ENCODE results near the gene SLC30A4.

SLC30A4 gene

GRCh38 chr15:45451265-45451664 lies 71.3 kb downstream of the SLC30A4 start:
- no peak for DNase-seq (ENCODE audit: low spot score)
- Histone ChIP-seq H3K27ac (no peak overlapping the region), H3K4me3 (no peak overlapping the region)
- TF ChIP-seq, protein P1, sequence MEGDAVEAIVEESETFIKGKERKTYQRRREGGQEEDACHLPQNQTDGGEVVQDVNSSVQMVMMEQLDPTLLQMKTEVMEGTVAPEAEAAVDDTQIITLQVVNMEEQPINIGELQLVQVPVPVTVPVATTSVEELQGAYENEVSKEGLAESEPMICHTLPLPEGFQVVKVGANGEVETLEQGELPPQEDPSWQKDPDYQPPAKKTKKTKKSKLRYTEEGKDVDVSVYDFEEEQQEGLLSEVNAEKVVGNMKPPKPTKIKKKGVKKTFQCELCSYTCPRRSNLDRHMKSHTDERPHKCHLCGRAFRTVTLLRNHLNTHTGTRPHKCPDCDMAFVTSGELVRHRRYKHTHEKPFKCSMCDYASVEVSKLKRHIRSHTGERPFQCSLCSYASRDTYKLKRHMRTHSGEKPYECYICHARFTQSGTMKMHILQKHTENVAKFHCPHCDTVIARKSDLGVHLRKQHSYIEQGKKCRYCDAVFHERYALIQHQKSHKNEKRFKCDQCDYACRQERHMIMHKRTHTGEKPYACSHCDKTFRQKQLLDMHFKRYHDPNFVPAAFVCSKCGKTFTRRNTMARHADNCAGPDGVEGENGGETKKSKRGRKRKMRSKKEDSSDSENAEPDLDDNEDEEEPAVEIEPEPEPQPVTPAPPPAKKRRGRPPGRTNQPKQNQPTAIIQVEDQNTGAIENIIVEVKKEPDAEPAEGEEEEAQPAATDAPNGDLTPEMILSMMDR (IDR thresholded peaks at IDR 0.05) = no peak

GRCh38 chr15:45449916-45450867 lies 72.4 kb downstream of the SLC30A4 start:
- DNase-seq (ENCODE audit: low spot score) = no peak
- Histone ChIP-seq H3K27ac (no peak overlapping the region), H3K4me3 (no peak overlapping the region)
- TF ChIP-seq, protein P1 (IDR thresholded peaks at IDR 0.05) = no peak

DNA sequence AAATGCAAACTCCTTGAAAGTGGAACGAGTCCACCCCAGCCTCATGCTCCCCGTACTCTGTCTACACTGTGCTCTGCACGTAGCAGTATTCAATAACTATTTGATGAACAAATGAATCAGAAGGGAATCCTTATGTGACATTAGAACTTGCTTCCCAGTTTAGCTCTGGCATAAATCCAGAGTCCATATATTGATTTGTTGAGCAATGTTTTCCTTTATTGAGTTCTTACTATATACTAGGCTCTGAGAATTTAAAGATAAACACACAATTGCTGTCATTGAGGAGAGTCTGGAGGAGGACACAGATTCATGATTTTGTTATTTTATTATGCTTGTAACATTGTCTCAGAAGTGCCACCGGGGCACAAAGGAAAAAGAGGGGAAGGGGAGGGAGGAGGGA lies 73.2 kb downstream of the SLC30A4 start:
- Histone ChIP-seq H3K4me3 (no peak overlapping the region), H3K27ac (no peak overlapping the region)
- DNase-seq (ENCODE audit: low spot score) = no peak
- TF ChIP-seq, protein P1 (IDR thresholded peaks at IDR 0.05) = no peak

DNA sequence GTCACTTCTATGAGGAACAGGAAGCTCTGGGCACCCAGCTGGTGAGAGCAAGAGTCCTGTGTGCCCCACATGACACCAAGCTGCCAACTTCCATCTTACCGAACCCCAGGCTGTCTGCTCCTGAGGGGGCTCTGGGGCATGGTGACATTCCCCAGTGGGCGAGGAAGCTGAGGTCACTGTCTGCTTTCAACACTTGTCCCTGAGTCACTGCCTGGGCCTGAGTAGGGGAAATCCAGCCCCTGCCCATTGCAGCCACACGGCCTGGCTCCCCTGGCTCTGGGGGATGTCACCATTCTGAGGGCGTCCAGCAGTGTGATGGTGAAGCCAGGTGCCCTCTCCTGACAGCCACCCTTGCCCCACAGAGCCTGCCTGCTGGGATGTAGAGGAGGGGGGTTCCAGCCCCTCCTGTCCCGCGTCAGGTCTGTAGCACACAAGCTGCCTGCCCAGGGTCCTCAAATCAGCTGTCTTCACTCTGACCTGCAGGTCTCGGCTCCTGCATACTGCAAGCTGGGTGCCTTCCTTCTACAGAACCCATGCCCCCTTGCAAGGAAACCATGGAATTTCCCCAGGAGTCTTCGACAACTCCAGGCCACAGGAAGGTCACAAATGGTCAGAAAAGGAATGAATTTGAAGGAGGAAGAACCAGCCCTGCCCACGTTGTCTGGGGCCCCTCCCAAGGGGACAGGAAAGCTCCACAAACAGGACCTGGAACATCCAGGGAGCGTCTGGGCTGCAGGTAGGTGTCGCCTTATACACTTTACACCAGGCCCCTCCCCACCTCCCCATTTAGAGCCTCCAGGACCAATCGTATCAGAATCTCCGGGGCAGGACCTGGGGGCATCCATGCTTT lies 74.3 kb downstream of the SLC30A4 start:
- TF ChIP-seq, protein P1 (IDR thresholded peaks at IDR 0.05) = no peak
- Histone ChIP-seq H3K27ac (no peak overlapping the region), H3K4me3 (no peak overlapping the region)
- DNase-seq (ENCODE audit: low spot score) = no peak

GRCh38 chr15:45443645-45444044 lies 78.9 kb downstream of the SLC30A4 start:
- Histone ChIP-seq H3K4me3 (no peak overlapping the region), H3K27ac (no peak overlapping the region)
- no peak for DNase-seq (ENCODE audit: low spot score)
- TF ChIP-seq, protein P1 (IDR thresholded peaks at IDR 0.05) = no peak

- H3K27ac ChIP-seq = no peak overlapping the region
- no peak overlapping the region for H3K4me3 ChIP-seq
- peak; percentile 33 for DNase-seq (ENCODE audit: low spot score)
- TF ChIP-seq, protein P1 (IDR thresholded peaks at IDR 0.05) = no peak
These were observed 79.9 kb downstream of the SLC30A4 start for GRCh38 chr15:45442507-45443135.

Measured in coronary artery (tissue), 2 donors.